HG03575 (cell line): Measurements from ENCODE around the gene RNF10.
"Not testable (repeated sequence)": the region's sequence is repeated elsewhere in the genome, so short reads cannot be mapped to it uniquely, and the experiment has no call there.

Experiments
- ATAC-seq: cut with Tn5 transposase; IDR thresholded peaks from one replicate; pipeline ENCODE4 v1.9.1; 2021; ENCODE audit not compliant: unreplicated experiment, insufficient number of reproducible peaks, low FRiP score; ENCODE audit errors: extremely low read depth

RNF10 gene

DNA sequence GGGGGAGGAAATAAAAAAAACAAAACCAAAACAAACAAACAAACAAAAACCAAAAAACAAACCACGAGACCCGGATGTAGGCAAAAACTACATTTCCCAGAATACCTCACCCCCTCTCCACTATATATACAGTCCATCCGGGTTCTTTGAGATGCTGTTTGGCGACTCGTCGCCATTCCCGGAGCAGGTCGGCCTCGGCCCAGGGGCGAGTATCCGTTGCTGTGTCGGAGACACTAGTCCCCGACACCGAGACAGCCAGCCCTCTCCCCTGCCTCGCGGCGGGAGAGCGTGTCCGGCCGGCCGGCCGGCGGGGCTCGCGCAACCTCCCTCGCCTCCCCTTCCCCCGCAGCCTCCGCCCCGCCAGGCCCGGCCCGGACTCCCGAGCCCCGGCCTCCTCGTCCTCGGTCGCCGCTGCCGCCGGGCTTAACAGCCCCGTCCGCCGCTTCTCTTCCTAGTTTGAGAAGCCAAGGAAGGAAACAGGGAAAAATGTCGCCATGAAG is at the start of gene RNF10:
TSS of gene RNF10 (plus strand) at position 154 of the 500 bp plus-strand sequence. CDS start 456 bp downstream, outside the sequence.
- no peak for ATAC-seq

DNA sequence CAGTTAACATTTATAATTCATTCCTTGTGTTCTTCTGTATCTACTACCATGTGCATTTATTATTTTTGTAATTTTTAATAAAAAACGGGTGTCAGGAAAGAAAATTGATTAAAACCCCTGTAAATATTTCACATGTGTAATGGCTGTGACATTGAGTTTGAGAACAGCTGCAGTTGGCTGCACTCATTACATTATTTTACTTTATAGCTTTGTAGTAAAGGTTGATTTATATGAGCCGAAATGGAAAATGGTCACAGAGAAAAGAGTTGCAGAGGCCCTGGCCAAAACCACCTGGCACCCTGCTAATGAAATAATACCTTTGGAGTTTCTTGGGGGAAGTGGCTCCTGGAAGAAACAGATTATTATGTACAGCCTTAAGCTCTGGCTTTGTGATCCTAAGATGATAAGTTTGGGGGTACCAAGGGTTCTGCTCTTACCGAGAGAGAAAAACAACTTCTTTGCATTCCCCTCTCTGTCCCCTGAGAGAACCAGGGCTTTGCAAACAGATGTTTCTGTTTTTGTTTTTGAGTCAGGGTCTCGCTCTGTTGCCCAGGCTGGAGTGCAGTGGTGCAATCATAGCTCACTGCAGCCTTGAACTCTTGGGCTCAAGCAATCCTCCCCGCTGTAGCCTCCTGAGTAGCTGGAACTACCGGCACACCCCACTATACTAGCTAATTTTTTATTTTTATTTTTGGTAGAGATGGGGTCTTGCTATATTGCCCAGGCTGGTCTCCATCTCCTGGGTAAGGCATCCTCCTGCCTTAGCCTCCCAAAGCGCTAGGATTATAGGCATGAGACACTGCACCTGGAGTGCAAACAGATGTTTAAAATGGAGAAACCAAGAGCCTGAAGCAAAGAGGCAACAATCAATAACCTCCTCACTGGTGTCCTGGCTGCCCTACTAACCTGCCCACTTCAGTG is 47.9 kb upstream of the RNF10 start:
- no peak for ATAC-seq

DNA sequence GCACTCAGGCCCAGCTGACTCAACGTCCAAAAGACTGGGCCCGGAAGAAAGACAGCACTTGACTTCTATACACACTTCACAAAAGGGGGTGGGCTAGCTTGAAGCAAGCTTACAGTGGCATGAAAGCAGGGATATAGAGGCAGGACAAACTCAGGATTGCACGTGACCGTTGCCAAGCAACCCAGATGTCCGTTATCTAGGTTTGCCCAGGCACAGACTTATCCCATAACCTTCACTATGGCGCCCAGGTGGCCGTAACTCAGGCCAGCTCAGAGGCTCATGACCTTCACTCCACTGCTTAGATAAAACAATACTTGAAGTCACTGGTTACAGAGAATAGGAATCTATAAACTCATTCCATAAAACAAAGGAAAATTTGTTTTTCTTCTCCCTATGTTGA is 46.6 kb upstream of the RNF10 start:
- not testable (repeated sequence) for ATAC-seq

GRCh38 chr12:120488057-120488640 is 46.0 kb upstream of the RNF10 start:
- ATAC-seq, result no peak

- ATAC-seq, result no peak
These were observed 45.1 kb upstream of the RNF10 start for GRCh38 chr12:120489018-120489417.

- ATAC-seq, result no peak
These were observed 43.8 kb upstream of the RNF10 start for GRCh38 chr12:120490325-120490724.

GRCh38 chr12:120490833-120491512 is 43.2 kb upstream of the RNF10 start:
- ATAC-seq, result no peak

DNA sequence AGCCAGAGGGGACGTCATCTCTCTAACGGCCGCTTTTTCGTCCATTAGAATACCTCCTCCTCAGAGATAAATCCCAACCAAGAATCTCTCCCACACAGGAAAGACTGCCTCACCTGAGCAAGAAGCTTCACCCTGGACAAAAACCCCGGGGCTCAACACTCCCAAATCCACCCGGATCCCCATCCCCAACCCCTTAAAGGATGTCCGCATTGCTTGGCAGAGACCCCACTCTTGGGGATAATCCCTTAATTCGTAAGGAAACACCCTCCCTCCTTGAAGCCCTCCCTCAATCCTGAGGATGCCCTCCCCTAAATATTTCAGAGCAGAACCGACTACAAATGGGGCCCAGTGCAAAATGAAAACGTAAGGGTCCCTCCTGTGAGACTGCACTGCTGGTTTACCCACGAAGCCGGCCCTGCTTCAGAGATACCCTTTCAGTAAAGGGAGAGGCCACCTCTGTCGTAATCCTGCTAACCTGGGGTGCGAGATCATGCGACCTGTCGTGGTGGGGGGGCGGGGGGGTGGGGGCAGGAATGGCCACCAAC is 38.9 kb upstream of the RNF10 start:
- no peak for ATAC-seq

DNA sequence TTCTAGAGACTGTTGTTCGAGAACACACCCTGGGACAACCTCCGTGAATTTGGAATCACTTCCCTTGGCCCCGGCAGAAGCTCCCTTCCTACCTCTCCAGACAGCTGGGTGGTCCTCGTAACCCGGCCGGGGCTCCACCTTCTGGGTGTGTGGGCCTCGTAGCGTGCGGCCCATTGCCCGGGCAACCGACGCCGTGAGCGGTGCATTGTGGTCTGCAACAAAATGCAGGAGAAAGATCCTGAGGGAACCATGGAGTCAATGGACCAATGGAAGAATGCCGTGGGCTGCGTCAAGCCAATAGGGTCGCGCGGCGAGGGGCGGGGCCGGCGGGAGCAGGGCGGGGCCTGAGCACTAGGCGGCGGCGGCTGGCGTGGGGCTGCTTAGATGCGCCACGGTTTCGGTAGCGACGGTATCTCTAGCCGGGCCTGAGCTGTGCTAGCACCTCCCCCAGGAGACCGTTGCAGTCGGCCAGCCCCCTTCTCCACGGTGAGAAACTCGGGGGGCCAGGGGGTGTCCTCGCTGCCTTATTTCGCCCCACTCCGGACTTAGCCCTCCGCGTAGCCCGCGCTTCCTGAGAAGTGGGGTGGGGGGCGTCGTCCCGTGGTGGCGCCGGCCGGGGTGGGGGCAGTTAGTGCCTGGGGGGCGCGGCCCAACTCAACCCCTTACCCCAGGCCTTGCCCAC is 38.3 kb upstream of the RNF10 start, which contains the start of gene DYNLL1:
TSS of gene DYNLL1 (plus strand) at position 383 of the 682 bp plus-strand sequence. CDS start 309 bp downstream, outside the sequence.
- ATAC-seq, result peak; percentile 63

GRCh38 chr12:120496413-120497340 is 37.5 kb upstream of the RNF10 start:
- ATAC-seq, result no peak

DNA sequence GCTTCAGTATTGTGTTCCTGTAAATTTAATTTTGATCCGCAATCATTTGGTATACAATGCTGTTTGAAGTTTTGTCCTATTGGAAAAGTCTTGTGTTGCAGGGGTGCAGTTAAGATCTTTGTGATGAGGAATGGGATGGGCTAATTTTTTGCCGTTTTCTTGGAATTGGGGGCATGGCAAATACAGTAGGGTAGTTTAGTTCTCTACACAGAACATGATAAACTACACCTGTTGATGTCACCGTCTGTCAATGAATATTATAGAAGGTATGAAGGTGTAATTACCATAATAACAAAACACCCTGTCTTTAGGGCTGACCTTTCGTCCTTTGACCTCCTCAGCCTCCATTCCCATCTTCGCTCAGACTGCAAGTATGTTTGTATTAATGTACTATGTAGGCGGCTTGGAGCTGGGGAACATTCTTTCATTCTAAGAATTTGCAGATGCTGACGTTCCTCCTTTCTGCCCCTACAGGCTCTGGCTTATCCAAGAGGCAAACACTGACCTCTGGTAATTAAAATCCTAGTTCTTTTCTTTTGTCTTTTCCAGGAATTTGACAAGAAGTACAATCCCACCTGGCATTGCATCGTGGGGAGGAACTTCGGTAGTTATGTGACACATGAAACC is 36.5 kb upstream of the RNF10 start:
- no peak for ATAC-seq

DNA sequence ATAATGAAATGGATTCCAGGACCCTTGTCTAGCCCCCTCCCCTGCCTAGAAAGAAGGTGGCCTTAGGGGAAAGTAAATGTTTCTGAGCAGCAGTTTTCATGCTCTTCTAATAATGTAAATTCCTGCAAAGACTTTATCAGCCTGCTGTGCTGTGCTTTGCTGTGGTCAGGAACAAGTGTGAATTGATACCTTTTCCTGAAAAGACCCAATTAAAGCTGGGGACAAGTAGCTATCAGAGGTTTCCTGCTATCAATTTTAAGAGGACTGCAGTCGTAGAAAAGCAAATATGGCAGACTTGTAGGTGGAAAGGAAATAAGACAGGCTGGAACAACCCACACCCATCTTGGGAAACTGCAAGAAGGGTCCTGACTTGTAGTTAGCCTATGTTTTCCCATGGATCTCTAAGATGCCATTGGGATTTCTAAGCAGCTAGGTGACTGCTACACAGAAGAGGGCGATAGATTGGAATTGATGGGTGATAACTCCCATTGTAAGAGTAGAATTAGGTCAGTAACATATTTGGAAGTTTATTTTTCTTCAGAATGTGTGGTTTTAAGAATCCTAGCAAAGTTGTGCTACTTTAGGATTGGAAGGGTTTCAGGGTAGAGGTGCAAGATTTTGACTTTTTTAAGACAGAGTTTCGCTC is 35.2 kb upstream of the RNF10 start:
- ATAC-seq, result no peak

GRCh38 chr12:120500581-120500980 is 33.6 kb upstream of the RNF10 start:
- ATAC-seq, result no peak

DNA sequence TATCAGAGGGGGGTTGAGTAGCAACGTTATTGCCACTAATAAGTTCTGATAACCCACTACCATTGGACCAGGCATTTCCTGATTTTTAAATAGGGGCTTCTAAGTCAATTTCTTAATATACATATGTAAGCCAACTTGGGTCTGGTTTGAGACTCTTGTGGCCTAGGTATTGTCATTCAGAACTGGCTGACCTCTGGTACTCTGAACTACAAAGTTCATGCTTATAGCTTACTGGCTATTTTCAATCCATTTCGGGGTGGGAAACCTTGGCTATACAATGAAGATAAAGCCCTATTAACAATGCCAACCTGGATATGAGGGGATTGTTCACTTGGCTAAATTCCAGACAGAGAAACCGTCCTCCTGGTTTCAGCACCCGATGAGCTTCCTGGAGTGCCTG is 29.6 kb upstream of the RNF10 start:
- ATAC-seq, result no peak

DNA sequence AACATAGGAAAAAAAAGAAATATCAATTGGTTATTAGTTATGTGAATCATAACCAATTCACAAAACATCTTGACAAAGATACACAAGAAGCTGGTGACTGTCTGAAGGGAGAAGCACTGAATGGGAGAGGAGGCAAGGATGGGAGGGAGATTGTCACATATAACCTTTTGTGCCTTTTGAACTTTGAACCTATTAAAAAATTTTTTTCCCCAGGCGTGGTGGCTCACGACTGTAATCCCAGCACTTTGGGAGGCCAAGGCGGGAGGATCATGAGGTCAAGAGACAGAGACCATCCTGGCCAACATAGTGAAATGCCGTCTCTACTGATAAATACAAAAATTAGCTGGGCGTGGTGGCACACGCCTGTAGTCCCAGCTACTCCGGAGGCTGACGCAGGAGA is 25.6 kb upstream of the RNF10 start:
- no peak for ATAC-seq

DNA sequence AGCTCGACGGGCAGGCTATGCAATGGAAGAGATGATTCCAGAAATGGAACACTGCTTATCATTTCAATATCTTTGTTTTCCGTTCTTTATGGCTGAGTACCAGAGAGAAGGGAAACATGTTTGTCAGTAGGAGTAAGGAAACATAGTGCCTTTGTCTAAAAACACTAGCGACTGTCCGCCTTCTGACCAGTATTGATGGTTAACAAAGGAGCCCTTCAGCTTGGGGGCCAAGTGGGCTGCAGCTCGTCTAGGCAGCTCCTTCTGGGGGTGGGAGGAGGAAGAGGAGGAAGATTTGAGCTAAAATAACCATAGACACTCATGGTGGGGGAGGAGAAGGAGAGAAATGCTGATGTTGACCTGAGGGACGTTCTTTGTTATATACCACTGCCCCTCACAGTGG is 20.2 kb upstream of the RNF10 start:
- no peak for ATAC-seq

DNA sequence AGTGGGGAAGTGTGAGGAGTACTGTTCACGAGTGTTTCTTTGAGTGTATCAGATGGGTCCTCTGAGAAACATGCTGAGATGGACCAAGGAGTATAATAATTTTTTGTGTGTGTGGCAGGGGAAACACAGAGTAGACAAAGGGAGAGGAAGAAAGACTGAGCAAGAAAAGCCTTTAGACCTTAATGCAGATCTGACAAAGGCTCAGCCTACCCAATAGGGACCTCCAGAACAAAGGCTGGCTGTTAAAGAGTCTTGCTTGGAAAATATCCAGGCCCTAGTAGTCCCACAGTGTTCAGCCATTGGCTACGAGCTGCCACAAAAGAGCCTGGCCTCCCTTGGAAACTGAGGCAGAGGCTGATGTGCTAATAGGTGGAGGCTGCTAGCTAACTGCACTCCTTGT is 18.7 kb upstream of the RNF10 start:
- ATAC-seq, result no peak
